ENCODE measurements around the gene PNPLA1.
A peak's percentile ranks its signal among the peaks of the same experiment; 100 is the strongest.
"Not testable (repeated sequence)": the region's sequence is repeated elsewhere in the genome, so short reads cannot be mapped to it uniquely, and the experiment has no call there.

Gene PNPLA1

DNA sequence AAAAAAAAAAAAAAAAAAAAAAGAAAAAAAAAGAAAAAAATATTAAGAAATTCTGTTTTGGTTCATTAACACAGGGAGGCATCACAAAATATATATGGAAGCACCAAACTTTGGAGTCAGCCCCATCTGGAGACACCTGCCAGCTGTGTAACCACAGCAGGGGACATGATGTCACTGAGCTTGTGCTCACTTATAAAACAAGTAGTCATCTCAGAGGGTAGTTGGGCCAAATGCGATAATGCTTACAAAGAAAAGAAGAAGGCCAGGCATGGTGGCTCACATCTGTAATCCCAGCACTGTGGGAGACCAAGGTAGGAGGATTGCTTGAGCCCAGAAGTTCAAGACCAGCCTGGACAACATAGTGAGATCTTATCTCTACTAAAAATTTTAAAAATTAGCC lies 68.0 kb downstream of the PNPLA1 start:
- no peak for DNase-seq

DNA sequence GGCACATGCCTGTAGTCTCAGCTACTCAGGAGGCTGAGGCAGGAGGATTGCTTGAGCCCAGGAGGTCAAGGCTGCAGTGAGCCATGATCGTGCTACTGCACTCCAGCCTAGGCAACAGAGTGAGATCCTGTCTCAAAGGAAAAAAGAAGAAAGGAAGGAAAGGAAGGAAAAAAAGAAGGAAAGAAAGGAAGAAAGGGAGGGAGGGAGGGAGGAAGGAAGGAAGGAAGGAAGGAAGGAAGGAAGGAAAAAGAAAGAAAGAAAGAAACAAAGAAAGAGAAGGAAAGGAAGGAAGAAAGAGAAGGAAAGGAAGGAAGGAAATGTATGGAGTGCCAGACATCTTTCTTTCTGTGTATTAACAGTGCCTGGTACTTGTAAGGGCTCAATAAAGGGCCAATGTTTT lies 68.4 kb downstream of the PNPLA1 start:
- not testable (repeated sequence) for DNase-seq

DNA sequence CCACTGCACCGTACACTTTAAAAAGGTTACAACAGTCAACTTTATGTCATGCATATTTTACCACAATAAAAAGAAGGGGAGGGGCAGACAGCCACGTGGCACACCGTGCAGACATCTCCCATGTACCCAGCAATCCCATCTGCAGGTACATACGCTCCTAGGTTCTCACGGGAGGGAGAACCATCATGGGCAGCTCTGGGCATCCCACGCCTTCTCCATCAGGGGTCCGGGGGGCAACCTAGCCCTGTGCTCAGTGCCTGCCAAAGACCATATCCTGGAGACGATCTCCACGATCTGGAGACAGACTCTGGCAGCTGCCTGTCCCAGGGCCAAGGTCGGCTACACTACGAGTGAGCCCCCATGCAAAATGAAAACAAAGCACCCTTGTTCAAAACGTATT lies 69.3 kb downstream of the PNPLA1 start:
- no peak for DNase-seq

DNA sequence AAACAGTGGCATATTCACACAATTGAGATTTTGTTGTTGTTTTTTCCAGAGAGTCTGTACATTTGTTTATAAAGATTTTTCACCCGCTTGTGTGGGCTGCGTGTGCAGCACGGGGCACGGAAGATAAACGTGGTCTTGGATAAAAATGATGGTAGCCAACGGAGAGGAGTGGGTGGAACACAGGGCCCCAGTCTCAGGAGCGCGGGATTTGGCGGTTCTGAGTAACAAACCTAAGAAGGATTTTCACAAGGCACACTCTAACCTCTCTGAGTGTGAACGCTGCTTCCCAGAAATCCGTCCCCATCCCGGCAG lies 70.4 kb downstream of the PNPLA1 start:
- no peak for DNase-seq

DNA sequence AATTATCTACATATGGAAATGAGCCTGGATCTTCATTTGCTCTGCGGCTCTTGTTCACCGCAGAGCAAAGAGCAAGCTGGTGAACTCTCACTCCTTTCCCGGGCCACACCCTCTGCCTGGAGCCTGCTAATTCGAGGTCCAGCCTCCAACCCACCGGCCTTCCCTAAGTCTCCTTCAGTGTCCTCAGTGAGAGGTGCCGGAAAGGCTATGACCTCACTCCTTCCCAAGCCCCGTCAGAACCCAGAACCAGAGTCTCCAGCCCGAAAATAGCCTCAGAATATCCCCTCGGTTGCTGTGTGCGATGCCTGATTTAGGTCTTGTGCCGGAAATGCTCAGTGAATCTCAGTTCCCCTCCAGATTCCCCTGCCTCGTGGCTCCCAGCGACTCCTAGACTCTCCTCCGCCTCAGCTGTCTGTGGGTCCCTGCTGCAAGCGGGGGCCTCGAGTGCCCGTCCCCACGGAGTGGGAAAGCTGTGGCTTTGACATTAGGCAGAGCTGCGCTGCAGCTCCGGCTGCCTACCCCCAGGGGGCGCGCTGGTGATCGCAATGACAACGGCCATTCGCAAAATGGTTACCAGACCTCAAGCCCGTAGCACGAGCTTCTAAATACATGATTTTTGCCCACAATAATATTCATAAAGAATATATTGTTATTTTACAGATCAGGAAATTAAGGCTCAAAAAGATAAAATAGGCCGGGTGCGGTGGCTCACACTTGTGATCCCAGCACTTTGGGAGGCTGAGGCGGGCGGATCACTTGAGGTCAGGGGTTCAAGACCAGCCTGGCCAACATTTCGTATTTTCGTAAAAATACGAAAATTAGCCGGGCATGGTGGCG lies 71.0 kb downstream of the PNPLA1 start:
- DNase-seq = peak; percentile 63

- DNase-seq = no peak
These were observed 73.3 kb downstream of the PNPLA1 start for GRCh38 chr6:36343109-36343680.

DNA sequence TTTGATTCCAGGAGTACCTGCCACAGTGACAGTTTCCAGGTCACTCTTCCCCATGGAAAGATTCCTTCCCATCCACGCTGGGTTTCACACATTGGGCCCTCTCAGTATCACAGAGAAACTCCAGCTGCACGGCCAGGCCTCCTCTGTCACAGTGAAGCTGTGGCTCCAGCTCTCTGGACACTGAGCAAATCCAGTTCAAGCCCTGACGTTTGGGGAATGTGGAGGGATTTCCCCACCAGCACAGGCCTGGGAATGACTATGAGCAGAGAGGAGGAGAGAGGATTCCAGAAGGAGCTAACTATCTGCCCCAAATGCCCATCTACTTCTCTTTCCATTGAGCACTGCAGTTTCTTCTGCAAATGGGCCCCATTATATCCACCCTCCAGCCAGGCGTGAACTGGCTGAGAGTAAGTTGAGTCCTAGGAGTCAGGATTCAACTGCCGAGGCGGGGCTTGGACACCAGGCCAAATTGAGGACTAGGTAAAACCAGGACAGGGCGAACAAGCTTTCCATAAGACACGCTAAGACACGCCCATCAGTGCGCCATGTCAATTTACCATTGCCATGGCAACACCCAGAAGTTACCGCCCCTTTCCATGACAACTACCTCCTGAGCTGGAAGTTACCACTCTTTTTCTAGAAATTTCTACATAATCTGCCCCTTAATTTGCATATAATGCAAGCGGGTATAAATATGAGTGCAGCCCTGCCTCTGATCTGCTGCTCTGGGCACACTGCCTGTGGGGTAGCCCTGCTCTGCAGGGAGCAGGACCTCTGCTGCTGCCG lies 76.0 kb downstream of the PNPLA1 start:
- DNase-seq = no peak

DNA sequence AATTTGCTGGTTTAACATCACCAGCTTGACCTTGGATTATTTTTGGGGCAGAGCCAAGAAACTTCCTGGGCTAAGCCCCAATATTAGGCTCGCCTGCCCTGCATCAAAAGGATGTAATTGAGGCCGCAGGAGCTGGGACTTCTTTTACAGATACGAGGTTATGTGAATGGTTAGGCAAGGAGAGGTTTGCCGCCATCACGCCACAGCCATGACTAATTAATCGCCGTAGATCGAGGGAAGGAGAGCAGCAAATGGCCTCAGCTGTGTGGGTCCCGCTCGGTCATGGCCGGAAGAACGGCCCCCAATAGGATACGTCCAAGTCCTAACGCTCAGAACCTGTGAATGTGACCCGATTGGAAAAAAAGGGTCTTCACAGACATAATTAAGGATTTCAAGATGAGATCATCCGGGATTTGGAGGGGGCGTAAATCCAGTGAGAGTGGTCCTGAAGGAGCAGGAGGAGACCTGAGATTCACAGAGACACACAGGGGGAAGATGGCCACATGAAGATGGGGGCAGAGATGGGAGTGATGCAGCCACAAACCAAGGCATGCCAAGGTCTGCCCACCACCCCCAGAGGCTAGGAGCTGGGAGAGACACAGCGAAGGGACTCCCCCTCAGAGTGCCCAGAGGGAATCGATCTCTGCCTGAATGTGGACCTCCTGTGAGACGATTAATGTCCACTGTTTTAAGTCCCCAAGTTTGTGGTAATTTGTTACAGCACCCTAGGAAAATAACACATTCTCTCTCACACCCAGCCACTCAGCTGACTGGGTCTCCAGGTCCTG lies 76.8 kb downstream of the PNPLA1 start:
- no peak for DNase-seq

DNA sequence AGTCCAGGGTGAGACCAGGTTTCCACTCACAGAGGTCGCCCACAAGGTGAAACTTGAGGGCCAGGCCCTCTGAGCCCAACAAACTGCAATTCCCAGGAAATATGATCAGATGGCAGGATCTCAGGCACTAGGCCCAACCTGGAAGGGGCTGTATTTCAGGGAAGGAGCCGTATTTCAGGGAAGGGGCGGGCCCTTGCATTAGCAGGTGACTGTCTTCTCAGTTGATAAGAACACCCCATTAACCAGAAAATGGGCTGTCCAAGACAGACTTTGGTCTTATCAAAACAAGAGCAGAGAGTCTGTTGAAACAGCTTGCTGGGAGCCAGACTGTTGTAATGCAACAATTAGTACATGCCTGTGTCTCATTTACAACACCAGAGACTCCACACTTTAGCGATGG lies 77.8 kb downstream of the PNPLA1 start:
- no peak for DNase-seq

DNA sequence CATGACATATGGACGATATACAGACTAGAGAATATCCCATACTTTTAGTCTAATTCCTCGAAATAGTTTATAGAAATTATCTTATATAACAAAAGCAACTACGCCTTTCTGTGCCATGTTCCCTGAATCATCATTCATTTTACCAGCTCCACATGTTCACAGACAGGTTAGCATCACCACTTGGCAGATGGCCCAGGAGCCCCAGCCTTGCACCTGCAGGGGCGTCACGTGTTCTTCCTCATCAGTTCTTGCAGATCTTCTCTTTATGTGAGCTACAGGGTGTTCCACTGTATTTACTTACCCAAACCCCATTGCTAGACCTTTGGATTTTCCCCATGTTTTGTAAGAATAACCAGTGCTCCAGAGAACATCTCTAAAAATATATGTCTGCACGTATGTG lies 79.4 kb downstream of the PNPLA1 start:
- no peak for DNase-seq

DNA sequence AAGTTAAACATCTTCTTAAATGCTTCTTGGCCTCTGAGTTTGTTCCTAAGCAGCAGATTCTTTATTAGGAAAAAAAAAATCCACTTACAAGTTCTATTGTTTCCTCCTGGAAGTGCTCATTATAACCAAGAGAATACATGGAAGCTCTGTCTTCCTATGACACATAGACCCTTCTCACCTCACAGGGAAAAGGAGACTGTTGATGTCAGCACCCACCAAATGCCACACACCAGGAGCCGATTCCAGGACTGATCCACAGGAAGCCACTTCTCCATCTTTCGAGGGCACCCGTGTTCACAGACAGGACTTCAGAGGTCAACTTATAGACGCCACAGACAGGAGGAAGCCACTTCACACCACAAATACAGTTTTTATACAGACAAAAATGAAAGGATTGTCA lies 80.2 kb downstream of the PNPLA1 start:
- DNase-seq = no peak

DNA sequence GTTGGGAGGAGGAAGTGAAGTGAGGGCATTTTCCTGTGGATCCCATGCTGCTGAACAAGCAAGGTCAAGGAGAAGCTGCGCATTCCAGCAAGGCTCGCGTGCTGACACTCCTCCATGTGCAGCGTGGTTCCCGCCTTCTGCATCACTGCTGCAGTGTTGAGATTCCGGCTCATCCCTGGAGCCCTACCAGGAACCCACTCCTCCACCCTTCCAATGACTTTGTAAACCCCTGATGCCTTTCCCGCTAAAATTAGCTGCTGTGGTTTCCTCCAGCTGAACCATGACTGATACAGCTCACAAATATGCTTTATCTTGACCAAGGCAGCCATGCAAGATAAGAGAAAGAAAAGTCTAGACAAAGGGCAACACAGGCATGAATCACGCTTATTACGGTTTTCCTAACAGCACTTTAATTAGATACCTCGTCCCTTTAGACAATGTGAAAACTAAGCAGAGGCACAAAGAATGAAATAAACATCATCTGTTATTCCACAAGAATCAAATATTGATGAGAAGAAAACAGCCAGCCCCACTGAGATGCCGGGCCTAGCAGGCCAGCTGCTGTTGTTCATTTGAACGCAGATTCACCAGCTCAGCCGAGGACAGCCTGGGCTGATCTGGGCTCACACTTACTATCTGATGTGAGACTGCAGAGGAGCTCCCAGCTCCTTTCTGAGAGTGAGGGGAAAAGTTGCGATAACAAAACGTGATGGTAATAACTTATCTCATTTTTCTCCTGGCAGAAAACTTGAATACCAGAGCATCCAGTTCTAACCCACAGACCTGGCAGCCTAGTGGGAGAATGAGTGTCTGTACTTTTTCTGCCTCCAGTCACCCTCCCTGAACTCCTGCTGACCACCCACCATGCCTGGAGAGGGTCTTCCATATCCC lies 81.1 kb downstream of the PNPLA1 start:
- DNase-seq = peak; percentile 78

DNA sequence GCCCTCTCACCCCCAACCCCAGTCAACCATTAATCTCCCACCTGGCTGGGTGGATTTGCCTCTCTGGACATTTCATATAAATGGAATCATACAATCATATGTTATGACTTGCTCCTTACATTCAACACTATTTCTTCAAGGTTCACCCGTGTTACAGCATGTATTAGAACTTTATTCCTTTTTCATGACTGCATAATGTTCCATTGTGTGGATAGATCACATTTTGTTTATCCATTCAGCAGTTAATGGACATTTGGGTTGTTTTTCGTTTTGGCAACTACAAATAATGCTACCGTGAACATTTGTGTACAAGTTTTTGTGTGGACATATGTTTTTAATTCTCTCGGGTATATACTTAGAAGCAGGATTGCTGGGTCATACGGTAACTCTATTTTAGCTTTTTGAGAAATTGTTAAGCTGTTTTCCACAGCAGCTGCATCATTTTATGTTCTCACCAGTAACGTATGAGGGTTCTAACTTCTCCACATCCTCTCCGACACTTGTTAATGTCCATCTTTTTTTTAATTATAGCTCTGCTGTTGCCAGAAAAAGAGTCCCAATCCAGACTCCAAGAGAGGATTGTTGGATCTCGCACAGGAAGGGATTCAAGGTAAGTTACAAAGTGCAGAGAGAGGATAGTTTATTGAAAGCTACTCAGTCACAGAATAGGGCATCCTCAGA lies 82.8 kb downstream of the PNPLA1 start:
- no peak for DNase-seq

- peak; percentile 15 for DNase-seq
These were observed 83.6 kb downstream of the PNPLA1 start for GRCh38 chr6:36353411-36353915.

DNA sequence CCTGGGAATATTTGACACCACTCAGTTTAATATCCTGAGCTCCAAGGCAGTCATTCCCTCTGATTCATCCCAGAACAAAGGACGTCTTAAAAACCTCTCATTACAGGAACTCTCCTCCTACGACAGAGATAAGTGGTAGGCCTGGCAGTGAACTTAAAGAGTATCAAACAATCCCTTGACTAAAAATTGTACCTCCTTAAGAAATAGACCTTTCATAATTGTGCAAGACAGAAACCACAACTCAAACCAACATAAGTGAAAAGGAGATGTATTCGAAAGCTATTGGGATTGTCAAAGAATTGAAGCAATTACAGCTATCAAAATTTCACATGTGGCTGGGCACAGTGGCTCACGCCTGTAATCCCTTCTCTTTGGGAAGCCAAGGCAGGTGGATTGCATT lies 86.0 kb downstream of the PNPLA1 start:
- DNase-seq = no peak

DNA sequence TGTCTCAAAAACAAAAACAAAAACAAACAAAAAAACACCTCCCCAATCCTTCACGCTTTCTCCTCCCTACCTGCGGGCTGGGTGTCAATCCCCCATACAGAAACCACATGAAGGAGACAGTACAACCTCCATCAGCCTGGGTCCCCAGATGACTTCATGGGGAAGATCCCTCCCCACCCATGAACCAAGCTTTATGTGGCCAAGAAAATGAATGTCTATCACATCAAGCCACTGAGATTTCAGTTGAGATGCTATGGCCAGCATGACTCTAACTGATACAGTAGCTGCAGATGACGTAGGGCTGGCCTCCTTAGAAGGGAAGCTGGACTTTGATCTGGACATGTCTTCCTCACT lies 88.0 kb downstream of the PNPLA1 start:
- no peak for DNase-seq
